A549 (cell line): ENCODE data around the gene ZBTB20. TPM values are rescaled to one million over a fixed set of nuclear protein-coding genes. Genes with fewer than 3 reads are reported as not detected.

Experiments used
- ATAC-seq, 2 experiments: fragments of 200-7000 bp in 1 of 2; fragments of >200 bp in 1 of 2; cut with Nextera tagmentation in 1 of 2; cut with Tn5 transposase in 1 of 2; 3 replicates each; pipeline versions ENCODE4 v1.8.0 to v1.9.1; 2018 to 2020; ENCODE audit warnings: mild to moderate bottlenecking in 1 of 2, moderate library complexity in 1 of 2
- CTCF ChIA-PET: fragments of 300-600 bp; sonication (Branson Sonifier 250); formaldehyde crosslinking; extraction: SDS; loops from one replicate; lab custom pipeline; 2021; ENCODE audit warnings: antibody characterized with exemption, inconsistent platforms; lab: Yijun Ruan, JAX
- POLR2A ChIA-PET: fragments of 350-600 bp; formaldehyde crosslinking; extraction: SDS; loops from one replicate; lab custom pipeline; 2021; ENCODE audit warnings: antibody characterized with exemption, inconsistent platforms; lab: Yijun Ruan, JAX
- DNase-seq, 2 experiments: peaks; one replicate each; pipeline versions ENCODE4 v3.0.0 to v3.0.0-alpha.2; 2011 to 2016; ENCODE audit warnings: low read depth in 1 of 2, low spot score in 1 of 2
- FAIRE-seq: peaks from 2 replicates; lab custom pipeline; 2011; peaks lifted over from hg19 to GRCh38; lab: Jason Lieb, UNC
- H3K27ac ChIP-seq, 2 experiments: fragments of >200 bp; sonication (Bioruptor Twin); formaldehyde crosslinking; 3 replicates each; pipeline ENCODE4 v1.5.1; 2016 to 2017
- H3K4me1 ChIP-seq: fragments of >200 bp; sonication (Bioruptor Twin); formaldehyde crosslinking; 3 replicates; pipeline ENCODE4 v1.6.1; 2016
- H3K4me2 ChIP-seq: fragments of >200 bp; sonication (Bioruptor Twin); formaldehyde crosslinking; 3 replicates; pipeline ENCODE4 v1.6.1; 2016
- H3K4me3 ChIP-seq: fragments of >200 bp; sonication (Bioruptor Twin); formaldehyde crosslinking; 3 replicates; pipeline ENCODE4 v1.5.1; 2016
- H3K9me3 ChIP-seq: fragments of >200 bp; sonication (Bioruptor Twin); formaldehyde crosslinking; 3 replicates; pipeline ENCODE4 v1.6.1; 2016
- ATOH8 ChIP-seq: fragments of 250-450 bp; sonication (Bioruptor Pico); IDR thresholded peaks from 2 replicates; pipeline ENCODE4 v1.5.0; 2020; ENCODE audit warnings: low read depth, mild to moderate bottlenecking, moderate library complexity
- BCL3 ChIP-seq: fragments of >200 bp; sonication (Bioruptor Twin); formaldehyde crosslinking; IDR thresholded peaks from 3 replicates; pipeline ENCODE4 v1.6.1; 2016
- CHD2 ChIP-seq: fragments of 150-350 bp; IDR thresholded peaks from 2 replicates; pipeline ENCODE4 v1.6.1; 2014; ENCODE audit warnings: low read length; ENCODE audit not compliant: partially characterized antibody
- CHD4 ChIP-seq: fragments of 200-600 bp; sonication (generic); IDR thresholded peaks from 2 replicates; pipeline ENCODE4 v1.6.1; 2016; ENCODE audit warnings: antibody characterized with exemption, mild to moderate bottlenecking, borderline replicate concordance
- EHF ChIP-seq: fragments of 250-450 bp; sonication (Bioruptor Pico); IDR thresholded peaks from 2 replicates; pipeline ENCODE4 v1.5.0; 2020; ENCODE audit warnings: mild to moderate bottlenecking
- EHMT2 ChIP-seq: fragments of 200-600 bp; sonication (generic); IDR thresholded peaks from 2 replicates; pipeline ENCODE4 v1.6.1; 2016; ENCODE audit warnings: antibody characterized with exemption, low read depth, mild to moderate bottlenecking, moderate library complexity
- ESRRA ChIP-seq: fragments of 150-350 bp; IDR thresholded peaks from 2 replicates; pipeline ENCODE4 v1.6.1; 2014; ENCODE audit warnings: mild to moderate bottlenecking, low read length, borderline replicate concordance
- FOSL2 ChIP-seq, 2 experiments: fragments of 450-650 bp in 1 of 2; fragments of >200 bp in 1 of 2; sonication (Bioruptor Twin) in 1 of 2; formaldehyde crosslinking; IDR thresholded peaks; 2 replicates each; pipeline versions ENCODE4 v1.5.0 to v1.6.1; 2016 to 2020; ENCODE audit warnings: mild to moderate bottlenecking in 1 of 2, moderate library complexity in 1 of 2
- GATA3 ChIP-seq: IDR thresholded peaks from 2 replicates; pipeline ENCODE4 v1.6.1; 2012; ENCODE audit warnings: borderline replicate concordance
- HDAC2 ChIP-seq: fragments of 200-600 bp; sonication (generic); IDR thresholded peaks from 2 replicates; pipeline ENCODE4 v1.6.1; 2016
- HEYL ChIP-seq: fragments of 250-450 bp; sonication (Bioruptor Pico); IDR thresholded peaks from 2 replicates; pipeline ENCODE4 v1.8.0; 2021; ENCODE audit warnings: mild to moderate bottlenecking, moderate library complexity
- HOXB5 ChIP-seq: fragments of 250-450 bp; sonication (Bioruptor Pico); IDR thresholded peaks from 2 replicates; pipeline ENCODE4 v1.5.0; 2020; ENCODE audit warnings: mild to moderate bottlenecking, moderate library complexity
- JUN ChIP-seq, 2 experiments: fragments of >200 bp; sonication (Bioruptor Twin); formaldehyde crosslinking; IDR thresholded peaks; 2 replicates in 1 of 2; 3 replicates in 1 of 2; pipeline ENCODE4 v1.6.1; 2016 to 2017
- KDM1A ChIP-seq: fragments of 200-600 bp; sonication (generic); IDR thresholded peaks from 2 replicates; pipeline ENCODE4 v1.6.1; 2016; ENCODE audit warnings: low read depth, mild to moderate bottlenecking
- KDM5A ChIP-seq: fragments of 200-600 bp; sonication (generic); IDR thresholded peaks from 2 replicates; pipeline ENCODE4 v1.6.1; 2016; ENCODE audit warnings: antibody characterized with exemption, mild to moderate bottlenecking
- MAFK ChIP-seq: fragments of 450-650 bp; IDR thresholded peaks from 2 replicates; pipeline ENCODE4 v1.6.1; 2014; ENCODE audit not compliant: partially characterized antibody
- MAZ ChIP-seq: fragments of 150-350 bp; IDR thresholded peaks from 2 replicates; pipeline ENCODE4 v1.6.1; 2014; ENCODE audit warnings: antibody characterized with exemption, low read depth, low read length, borderline replicate concordance
- MYC ChIP-seq: IDR thresholded peaks from 2 replicates; pipeline ENCODE4 v1.6.1; 2012; ENCODE audit warnings: mild to moderate bottlenecking, inconsistent platforms, low read length, improper control_type of control experiment, borderline replicate concordance
- NFE2L2 ChIP-seq: fragments of 150-350 bp; conservative IDR thresholded peaks from 2 replicates; pipeline ENCODE4 v1.6.1; 2014; ENCODE audit warnings: low read length
- NPAS2 ChIP-seq: fragments of 250-450 bp; sonication (Bioruptor Pico); IDR thresholded peaks from 2 replicates; pipeline ENCODE4 v1.8.0; 2022; ENCODE audit warnings: mild to moderate bottlenecking, moderate library complexity, borderline replicate concordance
- NR3C1 ChIP-seq: fragments of >200 bp; sonication (Bioruptor Twin); formaldehyde crosslinking; IDR thresholded peaks from 3 replicates; pipeline ENCODE4 v1.6.1; 2017
- POLR2A ChIP-seq: IDR thresholded peaks from 2 replicates; pipeline ENCODE4 v1.6.1; 2012; ENCODE audit warnings: mild to moderate bottlenecking, low read length
- RAD21 ChIP-seq, 2 experiments: fragments of >200 bp in 1 of 2; sonication (Bioruptor Twin) in 1 of 2; formaldehyde crosslinking in 1 of 2; IDR thresholded peaks in 1 of 2; conservative IDR thresholded peaks in 1 of 2; 2 replicates in 1 of 2; 3 replicates in 1 of 2; pipeline ENCODE4 v1.6.1; 2012 to 2018; ENCODE audit warnings: inconsistent platforms in 1 of 2
- RNF2 ChIP-seq: fragments of 200-600 bp; sonication (generic); IDR thresholded peaks from 2 replicates; pipeline ENCODE4 v1.6.1; 2016; ENCODE audit warnings: low read depth, mild to moderate bottlenecking, antibody characterized with exemption, moderate library complexity, borderline replicate concordance
- SMC3 ChIP-seq: fragments of >200 bp; sonication (Bioruptor Twin); formaldehyde crosslinking; IDR thresholded peaks from 3 replicates; pipeline ENCODE4 v1.6.1; 2018; ENCODE audit warnings: inconsistent platforms
- SREBF2 ChIP-seq: fragments of 450-650 bp; IDR thresholded peaks from 2 replicates; pipeline ENCODE4 v1.6.1; 2014; ENCODE audit warnings: mild to moderate bottlenecking, moderate library complexity
- TP53 ChIP-seq: fragments of 250-450 bp; sonication (Bioruptor Pico); IDR thresholded peaks from 2 replicates; pipeline ENCODE4 v1.5.0; 2021; ENCODE audit warnings: mild to moderate bottlenecking, moderate library complexity
- ZNF302 ChIP-seq: fragments of 250-450 bp; sonication (Bioruptor Pico); IDR thresholded peaks from 2 replicates; pipeline ENCODE4 v1.9.0; 2021; ENCODE audit warnings: inconsistent platforms, mild to moderate bottlenecking, moderate library complexity
- WGBS: methylation state at CpG from one replicate; pipeline ENCODE4 v1.1.6; 2017; ENCODE audit errors: missing lambda C conversion rate; 5-methylcytosine and 5-hydroxymethylcytosine counted together
- polyA plus RNA-seq, 4 experiments: library from polyadenylated mRNA; depleted of rRNA in 3 of 4; stranded (reverse); fragments of >200 nt; fragmentation: RNase III in 1 of 4; extraction: RNeasy Plus Mini Kit Qiagen cat#74134 plus additional on column Dnase treatment in 1 of 4; gene quantifications; 2 replicates in 3 of 4; 3 replicates in 1 of 4; pipeline ENCODE4 v1.2.3, GENCODE V29; 2011 to 2017
- TF ChIP-seq, protein P1 (sequence below): fragments of >200 bp; sonication (Bioruptor Twin); formaldehyde crosslinking; IDR thresholded peaks from 2 replicates; pipeline ENCODE4 v1.6.1; 2016

ZBTB20 gene
- polyA plus RNA-seq, 2 of the 4 experiments (the other 2 are of a cell fraction), result 0.85 to 5.0 TPM

- DNase-seq, result no peak
- 92% methylated on average over 4 of the region's 4 CpGs for WGBS
- no peak for ATAC-seq
- no peak for TF ChIP-seq JUN (IDR thresholded peaks at IDR 0.05)
- TF ChIP-seq NPAS2, result no peak
- no peak for TF ChIP-seq HDAC2
- no peak for TF ChIP-seq FOSL2 (IDR thresholded peaks at IDR 0.05)
- TF ChIP-seq FOSL2 (CRISPR knock-in tag; IDR thresholded peaks at IDR 0.05), result no peak
- TF ChIP-seq EHMT2, result no peak
- no peak for TF ChIP-seq KDM1A
- no peak for TF ChIP-seq SREBF2
- TF ChIP-seq HEYL (CRISPR knock-in tag), result no peak
- TF ChIP-seq ZNF302 (CRISPR knock-in tag), result no peak
- no peak for TF ChIP-seq TP53 (CRISPR knock-in tag)
- no peak for TF ChIP-seq BCL3
- TF ChIP-seq MAZ, result no peak
- TF ChIP-seq MYC, result no peak
- TF ChIP-seq NR3C1, result no peak
- no peak for TF ChIP-seq MAFK
- no peak for TF ChIP-seq RNF2
- no peak for TF ChIP-seq POLR2A
- TF ChIP-seq CHD4, result no peak
- no peak for TF ChIP-seq HOXB5
- no peak for TF ChIP-seq NFE2L2
- Histone ChIP-seq H3K4me1 (peaks cover 17% of the 10 kb centered on the region; the same call in 2 of the 3 replicates), H3K27ac (no peak overlapping the region), H3K4me3 (no peak overlapping the region), H3K4me2 (no peak overlapping the region), H3K9me3 (no peaks in the 10 kb centered on the region)
- no peak for FAIRE-seq
- POLR2A ChIA-PET, result no interaction called here
- CTCF ChIA-PET, result interaction anchor here (0.8 kb wide), 1 partner anchor 11 kb away, joined by 3 read pairs; no protein-coding TSS in a partner anchor
These were observed 475.2 kb downstream of the ZBTB20 start for GRCh38 chr3:114671741-114672510.

DNA sequence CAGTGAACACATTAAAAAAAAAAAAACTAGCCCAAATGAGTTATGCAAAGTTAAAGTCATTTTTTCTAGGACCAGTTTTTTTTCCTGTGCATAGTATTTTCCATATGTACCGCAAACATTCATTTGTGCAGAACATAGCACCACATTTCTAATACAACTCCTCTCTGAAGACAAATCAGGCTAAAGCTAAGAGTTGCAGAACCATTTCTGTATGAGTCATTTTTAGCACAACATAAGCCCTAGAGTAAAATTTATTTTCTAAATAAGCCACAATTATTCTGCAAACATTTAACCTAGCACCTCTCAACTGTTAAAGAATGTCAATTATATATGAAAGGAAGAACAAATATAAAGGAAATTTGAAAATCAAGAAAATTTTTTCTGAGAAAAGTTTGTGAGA lies 477.5 kb downstream of the ZBTB20 start:
- WGBS, result 93% methylated on average over 1 of the region's 1 CpG
- FAIRE-seq (no peak), ATAC-seq (no peak), DNase-seq (no peak)
- POLR2A ChIA-PET, result no interaction called here
- TF ChIP-seq HEYL (CRISPR knock-in tag), result no peak
- TF ChIP-seq KDM5A, result no peak
- TF ChIP-seq EHF (CRISPR knock-in tag), result no peak
- no peak for TF ChIP-seq RAD21 (conservative IDR thresholded peaks at IDR 0.05 in 1 of 2, IDR thresholded peaks at IDR 0.05 in 1 of 2)
- TF ChIP-seq NFE2L2, result no peak
- no peak for TF ChIP-seq CHD2
- no peak for TF ChIP-seq NR3C1
- no peak for TF ChIP-seq GATA3
- no peak for TF ChIP-seq ESRRA
- no peak for TF ChIP-seq ATOH8 (CRISPR knock-in tag)
- no peak for TF ChIP-seq SMC3
- TF ChIP-seq, protein P1, sequence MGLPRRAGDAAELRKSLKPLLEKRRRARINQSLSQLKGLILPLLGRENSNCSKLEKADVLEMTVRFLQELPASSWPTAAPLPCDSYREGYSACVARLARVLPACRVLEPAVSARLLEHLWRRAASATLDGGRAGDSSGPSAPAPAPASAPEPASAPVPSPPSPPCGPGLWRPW, result no peak
- no peak for TF ChIP-seq FOSL2 (IDR thresholded peaks at IDR 0.05)
- TF ChIP-seq FOSL2 (CRISPR knock-in tag; IDR thresholded peaks at IDR 0.05), result no peak
- no peak for TF ChIP-seq EHMT2
- no peak for TF ChIP-seq CHD4
- CTCF ChIA-PET, result no interaction called here
- H3K4me1 ChIP-seq, result peaks cover 13% of the 10 kb centered on the region; the same call in 2 of the 3 replicates
- H3K4me2 ChIP-seq, result no peak overlapping the region
- no peaks in the 10 kb centered on the region for H3K9me3 ChIP-seq
- no peak overlapping the region for H3K27ac ChIP-seq
- H3K4me3 ChIP-seq, result no peak overlapping the region
